ENCODE measurements around the gene YBEY. TPM values are rescaled to one million over a fixed set of nuclear protein-coding genes. Genes with fewer than 3 reads are reported as not detected.

Gene YBEY
- total RNA-seq, 4 donors from 2014 or later: 8.1 to 17.2 (median 10.6) TPM

- Histone ChIP-seq H3K4me3 (no peak overlapping the region), H3K9me3 (no peaks in the 10 kb centered on the region), H3K4me1 (peaks cover 0 to 4% (median 0%) of the 10 kb centered on the region in 4 donors), H3K27me3 (no peaks in the 10 kb centered on the region), H3K27ac (replicated peaks in 1 of 4) (no peak overlapping the region), H3K36me3 (peaks cover 82 to 100% (median 97%) of the 10 kb centered on the region in 4 donors)
- DNase-seq (ENCODE audit: extremely low spot score): no peak
- 81% methylated on average over 8 of the region's 8 CpGs for WGBS
- intact Hi-C loops (cut with DNase I): no loop called here
- TF ChIP-seq POLR2A (IDR thresholded peaks at IDR 0.05; ENCODE audit: low read depth): no peak
- TF ChIP-seq CTCF (IDR thresholded peaks at IDR 0.05): no peak
- TF ChIP-seq EP300 (IDR thresholded peaks at IDR 0.05): no peak
- TF ChIP-seq POLR2AphosphoS5 (IDR thresholded peaks at IDR 0.05): no peak
Measured at GRCh38 chr21:46253610-46254124, 32.5 kb upstream of the YBEY start.

- Histone ChIP-seq H3K27ac (replicated peaks in 1 of 4) (no peak overlapping the region), H3K9me3 (no peaks in the 10 kb centered on the region), H3K4me3 (no peak overlapping the region), H3K4me1 (peaks cover 0 to 4% (median 0%) of the 10 kb centered on the region in 4 donors), H3K27me3 (no peaks in the 10 kb centered on the region), H3K36me3 (peaks cover 89 to 100% (median 98%) of the 10 kb centered on the region in 4 donors)
- WGBS: 78% methylated on average over 12 of the region's 12 CpGs
- TF ChIP-seq CTCF (IDR thresholded peaks at IDR 0.05) (no peak), EP300 (IDR thresholded peaks at IDR 0.05) (no peak), POLR2A (IDR thresholded peaks at IDR 0.05; ENCODE audit: low read depth) (no peak), POLR2AphosphoS5 (IDR thresholded peaks at IDR 0.05) (no peak)
- intact Hi-C loops (cut with DNase I): no loop called here
- DNase-seq (ENCODE audit: extremely low spot score): no peak
Measured at GRCh38 chr21:46254208-46254975, 31.8 kb upstream of the YBEY start.

GRCh38 chr21:46255166-46255565 is 31.0 kb upstream of the YBEY start:
- peaks cover 0 to 4% (median 0%) of the 10 kb centered on the region in 4 donors for H3K4me1 ChIP-seq

GRCh38 chr21:46255758-46256337 is 30.3 kb upstream of the YBEY start:
- no peak for TF ChIP-seq CTCF (IDR thresholded peaks at IDR 0.05)
- no peak for TF ChIP-seq EP300 (IDR thresholded peaks at IDR 0.05)
- no peak for TF ChIP-seq POLR2AphosphoS5 (IDR thresholded peaks at IDR 0.05)
- TF ChIP-seq POLR2A (IDR thresholded peaks at IDR 0.05; ENCODE audit: low read depth): no peak
- intact Hi-C loops (cut with DNase I): no loop called here
- Histone ChIP-seq H3K4me1 (peaks cover 0 to 4% (median 0%) of the 10 kb centered on the region in 4 donors), H3K27ac (replicated peaks in 1 of 4) (no peak overlapping the region), H3K36me3 (peaks cover 95 to 100% (median 98%) of the 10 kb centered on the region in 4 donors), H3K4me3 (no peak overlapping the region), H3K9me3 (no peaks in the 10 kb centered on the region), H3K27me3 (no peaks in the 10 kb centered on the region)
- WGBS: 98% methylated on average over 6 of the region's 6 CpGs
- no peak for DNase-seq (ENCODE audit: extremely low spot score)

More at GRCh38 chr21:46255166-46255565, 31.0 kb upstream of the YBEY start:
- Histone ChIP-seq H3K27ac (replicated peaks in 1 of 4) (no peak overlapping the region), H3K36me3 (peaks cover 92 to 100% (median 98%) of the 10 kb centered on the region in 4 donors), H3K9me3 (no peaks in the 10 kb centered on the region), H3K4me3 (no peak overlapping the region), H3K27me3 (no peaks in the 10 kb centered on the region)
- no peak for DNase-seq (ENCODE audit: extremely low spot score)
- intact Hi-C loops (cut with DNase I): no loop called here
- WGBS: 86% methylated on average over 11 of the region's 11 CpGs
- TF ChIP-seq POLR2AphosphoS5 (IDR thresholded peaks at IDR 0.05) (no peak), EP300 (IDR thresholded peaks at IDR 0.05) (no peak), POLR2A (IDR thresholded peaks at IDR 0.05; ENCODE audit: low read depth) (no peak), CTCF (IDR thresholded peaks at IDR 0.05) (no peak)

All from esophagus muscularis mucosa (tissue), 4 donors.